MM.1S (cell line): Measurements from ENCODE around the gene TRMT61A.

Experiments
- DNase-seq: peaks from one replicate; pipeline ENCODE4 v3.0.0-alpha.2; 2015
- H2AFZ ChIP-seq: fragments of 300-600 bp; sonication (generic); 2 replicates; pipeline ENCODE4 v1.6.0; 2016; ENCODE audit warnings: antibody characterized with exemption, low read length
- H3F3A ChIP-seq: fragments of 300-600 bp; sonication (generic); 2 replicates; pipeline ENCODE4 v1.6.1; 2016; ENCODE audit warnings: mild to moderate bottlenecking, antibody characterized with exemption, low read length, moderate library complexity, mixed read lengths; ENCODE audit not compliant: insufficient read depth
- H3K27ac ChIP-seq: fragments of 300-600 bp; sonication (generic); 2 replicates; pipeline ENCODE4 v1.5.1; 2016; ENCODE audit warnings: mild to moderate bottlenecking, low read length
- H3K27me3 ChIP-seq: fragments of 300-600 bp; sonication (generic); replicated peaks from 2 replicates; pipeline ENCODE4 v1.6.0; 2016; ENCODE audit warnings: low read length; ENCODE audit not compliant: insufficient read depth
- H3K36me3 ChIP-seq: fragments of 300-600 bp; sonication (generic); replicated peaks from 2 replicates; pipeline ENCODE4 v1.6.1; 2016; ENCODE audit warnings: mild to moderate bottlenecking, low read length, mixed read lengths; ENCODE audit not compliant: insufficient read depth
- H3K4me1 ChIP-seq: fragments of 300-600 bp; sonication (generic); 2 replicates; pipeline ENCODE4 v1.6.1; 2016; ENCODE audit warnings: low read length, mixed read lengths
- H3K4me2 ChIP-seq: fragments of 300-600 bp; sonication (generic); 2 replicates; pipeline ENCODE4 v1.6.0; 2016; ENCODE audit warnings: low read depth, low read length
- H3K4me3 ChIP-seq: fragments of 300-600 bp; sonication (generic); 2 replicates; pipeline ENCODE4 v1.5.1; 2016; ENCODE audit warnings: low read length, mixed read lengths
- H3K79me2 ChIP-seq: fragments of 300-600 bp; sonication (generic); 2 replicates; pipeline ENCODE4 v1.6.1; 2016; ENCODE audit warnings: mixed run types, low read length, mixed read lengths
- H3K9ac ChIP-seq: fragments of 300-600 bp; sonication (generic); 2 replicates; pipeline ENCODE4 v1.6.1; 2016; ENCODE audit warnings: low read length, mixed read lengths
- H3K9me2 ChIP-seq: fragments of 300-600 bp; sonication (generic); replicated peaks from 2 replicates; pipeline ENCODE4 v1.6.1; 2016; ENCODE audit warnings: mild to moderate bottlenecking, low read length, mixed read lengths; ENCODE audit not compliant: insufficient read depth
- H3K9me3 ChIP-seq: fragments of 300-600 bp; sonication (generic); replicated peaks from 2 replicates; pipeline ENCODE4 v1.6.1; 2016; ENCODE audit warnings: mild to moderate bottlenecking, low read length, mixed read lengths; ENCODE audit not compliant: insufficient read depth
- H4K20me1 ChIP-seq: fragments of 300-600 bp; sonication (generic); 2 replicates; pipeline ENCODE4 v1.6.1; 2016; ENCODE audit warnings: mild to moderate bottlenecking, low read length, moderate library complexity, mixed read lengths; ENCODE audit not compliant: insufficient read depth
- CTCF ChIP-seq: fragments of 300-600 bp; sonication (generic); IDR thresholded peaks from 2 replicates; pipeline ENCODE4 v1.5.1; 2016; ENCODE audit warnings: antibody characterized with exemption, low read length, mixed read lengths
- EZH2 ChIP-seq: fragments of 300-600 bp; sonication (generic); optimal IDR thresholded peaks from 2 replicates; pipeline ENCODE3; 2017; ENCODE audit warnings: low read depth, mild to moderate bottlenecking, antibody characterized with exemption, low read length, mixed read lengths
- EZH2phosphoT487 ChIP-seq: fragments of 300-600 bp; sonication (generic); IDR thresholded peaks from 2 replicates; pipeline ENCODE4 v1.6.1; 2018; ENCODE audit warnings: antibody characterized with exemption, low read length

TRMT61A gene

GRCh38 chr14:103574707-103575285, 45.8 kb downstream of the TRMT61A start:
- Histone ChIP-seq H3K27me3 (no peaks in the 10 kb centered on the region), H3K9me2 (no peaks in the 10 kb centered on the region), H3K4me1 (no peaks in the 10 kb centered on the region), H2AFZ (no peak overlapping the region), H3K36me3 (no peaks in the 10 kb centered on the region), H3K9me3 (no peaks in the 10 kb centered on the region), H3K79me2 (no peaks in the 10 kb centered on the region), H4K20me1 (no peaks in the 10 kb centered on the region), H3K4me2 (no peak overlapping the region), H3K27ac (no peak overlapping the region), H3K4me3 (no peak overlapping the region), H3F3A (no peaks in the 10 kb centered on the region), H3K9ac (no peak overlapping the region)
- TF ChIP-seq EZH2phosphoT487 (no peak), CTCF (no peak), EZH2 (no peak)
- no peak for DNase-seq

DNA sequence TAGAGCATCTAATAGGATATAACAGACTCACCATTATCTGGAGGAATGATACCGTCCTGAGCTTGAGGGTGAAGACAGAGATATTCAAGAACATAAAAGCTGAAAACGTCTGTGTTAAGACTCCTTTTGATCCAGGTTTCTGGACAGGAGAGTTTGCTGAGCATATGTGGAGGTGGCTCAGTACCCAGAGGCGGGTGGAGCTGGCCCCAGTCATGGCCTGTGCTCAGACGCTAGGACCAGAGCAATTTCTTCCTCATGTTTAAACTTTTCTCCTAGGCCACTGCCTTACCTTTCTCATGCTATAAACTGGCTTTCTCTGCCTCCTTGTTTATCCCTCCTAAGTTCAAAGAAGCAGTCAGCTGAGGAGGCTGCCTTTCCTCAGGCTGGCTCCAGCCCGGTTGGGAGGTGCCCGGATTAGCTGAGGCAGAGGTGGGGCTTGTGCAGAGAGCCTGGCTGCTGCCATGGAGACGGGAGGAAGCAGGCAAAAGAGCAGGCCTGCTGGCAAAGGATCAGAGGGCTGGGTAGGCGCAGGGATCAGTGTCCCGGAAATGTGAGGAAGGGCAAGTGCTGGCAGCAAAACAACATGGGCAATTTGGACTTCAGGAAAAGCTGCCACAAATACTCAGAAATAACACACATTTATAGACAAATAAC, 47.5 kb downstream of the TRMT61A start:
- Histone ChIP-seq H3K4me1 (no peaks in the 10 kb centered on the region), H4K20me1 (no peaks in the 10 kb centered on the region), H3K79me2 (no peaks in the 10 kb centered on the region), H3K9me2 (no peaks in the 10 kb centered on the region), H3K27me3 (no peaks in the 10 kb centered on the region), H2AFZ (no peak overlapping the region), H3K27ac (no peak overlapping the region), H3K4me3 (no peak overlapping the region), H3K36me3 (no peaks in the 10 kb centered on the region), H3K4me2 (no peak overlapping the region), H3K9me3 (no peaks in the 10 kb centered on the region), H3F3A (no peaks in the 10 kb centered on the region), H3K9ac (no peak overlapping the region)
- DNase-seq = no peak
- TF ChIP-seq EZH2 (no peak), CTCF (no peak), EZH2phosphoT487 (no peak)

- Histone ChIP-seq H3K4me3 (no peak overlapping the region), H3K27ac (no peak overlapping the region), H3K4me2 (no peak overlapping the region), H3K36me3 (no peaks in the 10 kb centered on the region), H3K9me2 (no peaks in the 10 kb centered on the region), H3K9me3 (no peaks in the 10 kb centered on the region), H3K9ac (no peak overlapping the region), H3K79me2 (no peaks in the 10 kb centered on the region), H4K20me1 (no peaks in the 10 kb centered on the region), H3F3A (no peaks in the 10 kb centered on the region), H2AFZ (no peak overlapping the region), H3K4me1 (no peaks in the 10 kb centered on the region), H3K27me3 (no peaks in the 10 kb centered on the region)
- TF ChIP-seq EZH2 (no peak), EZH2phosphoT487 (no peak), CTCF (no peak)
- no peak for DNase-seq
These were observed 49.5 kb downstream of the TRMT61A start for GRCh38 chr14:103578401-103579075.
